HG03520 (cell line): ENCODE results near the gene MICAL3.
"Not testable (repeated sequence)": the region's sequence is repeated elsewhere in the genome, so short reads cannot be mapped to it uniquely, and the experiment has no call there.

Experiments
- ATAC-seq: cut with Tn5 transposase; IDR thresholded peaks from one replicate; pipeline ENCODE4 v1.9.1; 2021; ENCODE audit warnings: mild to moderate bottlenecking, moderate library complexity; ENCODE audit not compliant: unreplicated experiment

Gene MICAL3

DNA sequence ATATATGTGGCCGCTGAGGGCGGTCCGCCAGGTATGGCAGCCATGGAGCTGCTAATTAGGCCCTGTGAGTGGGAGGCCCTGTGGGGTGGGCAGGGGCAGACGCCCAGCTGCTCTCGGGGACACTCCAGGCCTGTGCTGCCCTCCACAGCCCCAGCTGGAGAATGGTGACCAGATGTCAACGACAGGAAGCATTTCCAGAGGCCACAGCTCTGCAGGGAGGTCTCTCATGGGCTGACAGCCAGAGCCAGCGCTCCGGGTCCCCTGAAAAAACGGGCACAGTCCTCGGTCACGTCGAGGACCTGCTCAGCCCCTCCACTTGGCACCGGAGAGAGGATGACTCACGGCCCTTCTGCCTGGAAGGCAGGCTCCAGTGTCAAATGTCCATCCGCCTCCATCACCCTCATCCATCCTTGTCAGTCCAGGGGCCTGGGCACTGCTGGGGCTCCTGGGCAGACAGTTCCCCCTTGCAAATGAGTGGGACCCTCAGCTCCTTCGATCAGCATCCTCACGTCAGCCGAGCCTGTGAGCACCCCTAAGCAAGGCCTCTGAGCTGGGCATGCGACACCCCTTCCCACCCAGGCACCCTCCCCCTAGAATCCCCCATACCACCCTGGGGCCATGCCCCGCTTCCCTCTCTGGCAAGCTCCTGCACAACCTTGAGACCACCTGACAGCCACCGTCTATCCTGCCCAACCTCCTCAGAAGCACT, 252.0 kb downstream of the MICAL3 start:
- no peak for ATAC-seq

DNA sequence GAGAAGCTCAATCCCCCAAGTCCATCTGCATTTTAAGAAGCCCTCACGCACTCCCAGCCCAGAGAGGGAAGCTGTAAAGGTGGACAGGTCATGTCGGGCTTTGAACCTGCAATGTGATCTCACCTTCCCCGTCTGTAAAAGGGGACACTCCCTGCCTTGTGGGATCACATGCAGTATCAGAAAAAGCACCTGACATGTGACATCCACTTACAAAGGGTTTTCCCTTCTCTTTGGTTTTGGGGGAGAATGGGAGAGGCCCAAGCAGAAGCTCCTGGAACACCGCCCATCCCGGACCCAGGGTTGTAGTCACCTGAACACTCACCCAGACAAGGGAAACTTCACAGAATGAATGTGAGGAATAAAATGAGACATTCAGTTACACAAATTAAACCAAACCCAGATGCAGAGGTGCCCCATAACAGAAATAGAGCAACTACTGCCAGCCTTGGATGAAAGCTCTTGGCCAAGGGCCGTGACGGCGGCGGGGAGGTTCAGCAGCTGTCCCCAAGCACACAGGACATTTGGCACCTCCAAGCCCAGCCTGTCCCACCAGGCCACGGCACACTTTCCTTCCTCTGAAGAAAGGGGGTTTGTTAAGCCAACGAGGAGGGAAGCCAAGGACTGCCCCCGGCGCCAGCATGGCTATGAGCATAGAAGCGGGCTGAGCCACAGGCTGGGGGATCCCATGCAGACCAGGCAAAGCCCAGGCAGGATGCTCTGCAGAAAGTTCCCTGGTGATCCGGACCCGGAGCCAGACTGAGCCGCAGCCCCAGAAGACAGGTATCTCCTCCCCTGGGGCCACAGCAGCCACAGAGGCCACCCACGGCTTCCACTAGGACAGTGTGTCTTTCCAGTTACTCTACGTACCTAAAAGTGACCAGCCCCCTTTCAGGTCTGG, 253.9 kb downstream of the MICAL3 start:
- no peak for ATAC-seq

DNA sequence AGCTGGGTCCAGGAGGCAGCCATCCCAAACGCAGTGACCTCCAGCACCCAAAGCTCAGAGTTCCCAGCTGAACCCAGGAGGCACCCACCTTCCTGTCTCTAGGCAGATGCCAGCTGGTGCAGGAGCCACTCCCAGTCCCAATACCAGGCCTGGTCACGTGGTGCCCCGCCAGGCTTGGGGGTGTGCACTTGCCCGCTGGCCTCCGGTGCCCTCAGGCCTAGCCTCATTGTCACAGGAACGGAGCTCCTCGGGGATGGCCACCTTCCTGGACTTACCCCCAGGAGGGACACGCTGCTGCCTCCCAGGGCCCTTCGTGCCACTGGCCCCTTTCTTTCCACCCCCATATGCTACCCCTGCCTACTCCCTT, 254.7 kb downstream of the MICAL3 start:
- no peak for ATAC-seq

DNA sequence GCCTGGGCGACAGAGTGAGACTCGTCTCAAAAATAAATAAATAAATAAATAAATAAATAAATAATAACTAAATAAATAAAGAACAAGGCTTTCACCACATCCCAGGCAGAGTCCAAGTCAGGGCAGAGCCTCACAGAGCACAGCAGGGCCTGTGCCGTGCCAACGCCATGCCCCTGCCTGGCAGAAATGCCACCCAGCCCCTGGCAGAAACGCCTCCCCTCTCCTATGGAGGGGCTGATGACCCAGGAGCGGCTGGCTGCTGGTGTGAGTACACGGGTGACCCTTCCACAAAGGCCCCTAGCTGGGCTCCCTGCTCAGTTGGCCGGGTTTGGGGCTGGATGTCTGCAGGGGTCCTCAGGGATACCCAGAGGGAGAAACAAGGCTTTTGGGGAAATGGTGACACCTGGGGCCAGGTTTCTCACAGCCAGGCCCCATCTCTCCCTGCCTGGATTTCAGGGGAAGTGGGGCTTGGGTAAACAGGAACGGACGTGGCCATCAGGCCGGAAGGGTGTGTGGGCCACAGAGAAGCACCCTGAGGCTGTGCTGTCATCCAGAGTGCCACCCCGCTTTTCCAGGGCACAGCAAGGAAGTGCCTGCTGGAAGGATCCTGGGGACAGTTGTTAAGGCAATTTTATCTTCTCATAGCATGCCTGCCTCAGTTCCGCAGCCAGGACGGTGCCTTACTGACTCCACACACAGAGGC, 255.2 kb downstream of the MICAL3 start:
- ATAC-seq, result no peak

DNA sequence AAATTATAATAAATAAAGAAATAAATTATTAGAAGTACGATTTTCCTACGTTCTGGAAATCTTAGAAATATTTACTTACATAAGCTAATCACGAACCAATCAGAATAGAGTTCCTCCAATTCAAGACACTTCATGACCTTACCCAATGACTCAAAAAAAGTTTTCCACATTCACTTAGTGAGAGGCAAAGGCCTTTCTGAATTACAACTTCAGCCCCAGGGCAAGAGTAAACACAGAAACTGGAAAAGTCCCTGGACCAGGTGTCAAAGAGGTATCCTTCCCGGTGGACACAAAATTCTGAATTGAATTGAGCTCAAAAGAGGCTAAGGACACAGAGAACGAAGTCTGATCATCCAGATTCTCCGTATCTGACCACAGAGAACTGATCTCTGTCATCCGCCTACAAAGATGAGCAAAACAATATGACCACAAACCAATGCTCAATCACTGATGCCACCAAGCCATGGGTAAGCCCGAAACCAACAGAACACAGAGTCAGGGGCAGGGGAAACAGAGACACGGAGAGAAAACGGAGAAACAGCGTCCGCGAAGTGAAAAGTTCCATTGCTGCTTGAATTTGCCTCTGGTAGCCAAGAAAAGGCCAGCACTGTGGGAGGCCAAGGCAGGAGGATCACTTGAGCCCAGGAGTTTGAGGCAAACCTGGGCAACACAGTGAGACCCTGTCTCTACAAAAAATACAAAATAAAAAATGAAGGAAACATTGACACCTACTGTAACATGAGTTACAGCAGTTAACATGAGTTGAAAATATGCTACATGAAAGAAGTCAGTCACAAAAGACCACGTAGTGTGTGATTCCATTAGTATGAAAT, 256.9 kb downstream of the MICAL3 start:
- peak; percentile 86 for ATAC-seq

DNA sequence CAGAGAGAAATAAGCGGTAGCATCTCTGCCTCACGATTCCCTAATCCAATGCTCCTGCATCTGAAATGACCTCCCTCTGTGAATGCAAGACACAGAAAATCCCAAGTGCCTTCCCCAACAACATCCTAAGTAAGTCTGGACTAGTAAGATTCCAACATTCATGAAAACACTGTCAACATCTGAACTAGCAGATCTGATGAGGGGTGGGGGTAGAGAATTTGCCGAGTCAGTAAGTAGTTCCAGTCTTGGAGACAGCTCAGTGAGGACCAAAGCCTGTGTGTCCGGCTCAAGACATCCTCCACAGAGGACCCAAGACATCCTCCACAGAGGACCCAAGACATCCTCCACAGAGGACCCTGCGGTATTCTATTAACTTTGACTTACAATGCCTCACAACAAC, 259.5 kb downstream of the MICAL3 start:
- not testable (repeated sequence) for ATAC-seq

DNA sequence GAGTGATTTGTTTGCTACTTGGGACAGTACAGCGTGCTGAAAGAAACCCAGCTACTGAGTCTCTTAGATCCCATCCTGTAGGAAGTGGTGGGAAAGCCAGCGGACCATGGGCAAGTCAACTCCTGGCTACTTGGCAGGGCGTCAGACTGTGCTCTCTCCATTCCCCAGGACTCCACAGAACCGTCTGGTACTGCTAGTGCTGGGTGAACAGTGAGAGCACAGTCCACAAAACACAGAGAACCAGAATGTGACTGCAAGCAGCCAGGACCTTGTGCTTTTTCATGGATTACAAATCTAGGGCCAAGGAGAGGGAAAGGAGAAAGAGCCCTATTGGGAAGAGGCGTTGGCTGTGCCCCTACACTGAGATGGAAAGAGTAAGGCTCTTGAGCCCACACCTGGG, 260.3 kb downstream of the MICAL3 start:
- no peak for ATAC-seq

DNA sequence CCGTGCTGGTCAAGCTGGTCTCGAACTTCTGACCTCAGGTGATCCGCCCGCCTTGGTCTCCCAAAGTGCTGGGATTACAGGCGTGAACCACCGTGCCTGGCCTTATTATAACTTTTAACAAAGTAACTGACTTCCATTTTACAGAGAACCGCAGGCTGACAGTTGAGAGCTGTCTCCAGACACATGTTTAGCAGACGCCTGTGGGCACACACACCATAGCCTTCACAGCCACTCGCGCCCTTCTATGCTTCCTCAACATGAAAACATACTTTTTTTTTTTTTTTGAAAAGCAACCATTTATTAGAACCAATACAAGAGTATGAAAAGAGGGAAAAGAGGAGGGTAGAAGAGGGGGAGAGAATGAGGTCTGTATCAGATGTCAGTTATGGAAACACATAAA, 260.9 kb downstream of the MICAL3 start:
- not testable (repeated sequence) for ATAC-seq

DNA sequence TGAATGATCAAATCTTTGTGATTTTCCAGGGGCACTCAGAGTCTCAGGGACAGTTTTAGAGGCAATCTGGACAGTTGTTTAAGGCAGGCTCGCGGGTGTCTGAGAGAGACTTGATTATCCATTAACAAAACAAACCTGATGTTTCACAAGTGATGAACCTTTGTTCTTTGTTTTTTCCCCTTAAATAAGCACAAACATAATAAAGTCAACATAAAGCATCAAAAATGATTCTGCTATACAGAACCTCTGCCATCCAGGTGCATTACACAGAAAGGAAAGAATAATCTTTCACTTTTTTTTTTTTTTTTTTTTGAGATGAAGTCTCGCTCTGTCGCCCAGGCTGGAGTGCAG, 263.2 kb downstream of the MICAL3 start:
- no peak for ATAC-seq

DNA sequence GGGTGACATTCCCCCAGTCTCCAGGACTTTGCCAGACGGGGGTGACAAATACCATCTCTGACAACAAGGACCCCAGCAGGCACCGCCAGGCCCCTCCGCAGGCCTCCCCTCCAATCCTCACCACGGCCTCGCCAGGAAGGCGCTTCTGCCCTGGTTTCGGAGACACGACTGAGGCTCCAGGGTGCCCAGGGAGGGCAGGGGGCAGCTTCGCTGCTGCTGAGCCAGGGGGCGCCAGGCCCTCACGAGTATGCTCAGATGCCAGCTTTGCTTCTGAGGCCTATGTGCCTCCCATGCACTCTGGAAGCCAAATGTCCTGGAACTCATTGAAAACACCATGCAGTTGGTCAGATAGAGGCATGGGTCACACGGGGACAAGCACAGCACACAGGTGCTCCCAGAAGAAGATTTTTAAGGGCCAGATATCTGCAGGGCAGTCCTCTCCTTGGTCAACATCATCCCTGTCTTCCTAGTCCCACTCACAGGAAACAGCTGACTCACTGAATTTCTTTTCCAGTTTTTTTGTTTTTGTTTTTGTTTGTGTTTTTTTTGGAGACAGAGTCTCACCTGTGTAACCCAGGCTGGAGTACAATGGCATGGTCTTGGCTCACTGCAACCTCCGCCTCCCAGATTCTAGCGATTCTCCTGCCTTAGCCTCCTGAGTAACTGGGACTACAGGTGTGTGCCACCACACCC, 270.0 kb downstream of the MICAL3 start:
- no peak for ATAC-seq

DNA sequence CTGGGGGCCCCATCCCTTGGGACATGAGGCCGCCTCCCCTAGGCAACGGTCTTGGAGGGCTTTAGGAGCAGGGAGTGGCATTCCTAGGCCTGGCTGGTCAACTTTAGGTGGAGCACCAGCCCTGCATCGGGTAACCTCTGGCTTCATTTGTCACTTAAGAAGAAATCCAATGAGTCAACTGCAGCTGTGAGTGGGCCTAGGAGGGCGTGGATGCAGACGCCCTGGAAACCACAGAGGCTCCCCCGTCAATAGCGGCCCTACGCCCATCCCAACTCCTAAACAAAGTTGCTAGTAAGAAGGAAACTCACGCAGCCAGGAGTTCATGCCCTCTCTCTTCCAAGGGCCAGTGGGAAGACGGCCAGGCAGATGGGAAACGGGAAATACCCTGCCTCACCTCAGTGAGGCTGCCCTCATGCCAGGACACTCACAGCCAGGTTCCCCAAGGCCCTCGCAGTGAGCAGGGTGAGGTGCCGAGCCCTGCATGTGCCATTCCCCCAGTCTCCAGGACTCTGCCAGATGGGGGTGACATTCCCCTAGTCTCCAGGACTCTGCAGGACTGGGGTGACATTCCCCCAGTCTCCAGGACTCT, 270.9 kb downstream of the MICAL3 start:
- ATAC-seq, result no peak

DNA sequence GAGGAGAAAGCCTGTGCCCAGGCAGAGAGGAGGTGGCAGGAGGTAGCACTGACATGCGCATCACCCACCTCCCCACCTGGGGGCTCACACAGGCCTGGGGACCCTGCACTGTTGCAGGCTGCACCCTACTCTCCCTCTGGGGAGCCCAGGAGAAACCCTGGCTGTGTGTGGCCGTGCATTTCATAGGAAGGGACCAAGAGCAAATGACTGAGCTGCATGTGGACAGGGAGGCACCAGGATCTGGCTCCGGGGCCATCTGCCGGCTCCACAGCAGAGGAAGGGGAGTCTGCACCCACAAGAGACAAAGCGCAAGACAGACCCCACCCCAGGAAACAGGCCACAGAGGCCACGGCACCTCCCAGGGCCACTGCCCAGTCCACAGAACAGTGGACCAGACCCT, 272.8 kb downstream of the MICAL3 start:
- no peak for ATAC-seq

DNA sequence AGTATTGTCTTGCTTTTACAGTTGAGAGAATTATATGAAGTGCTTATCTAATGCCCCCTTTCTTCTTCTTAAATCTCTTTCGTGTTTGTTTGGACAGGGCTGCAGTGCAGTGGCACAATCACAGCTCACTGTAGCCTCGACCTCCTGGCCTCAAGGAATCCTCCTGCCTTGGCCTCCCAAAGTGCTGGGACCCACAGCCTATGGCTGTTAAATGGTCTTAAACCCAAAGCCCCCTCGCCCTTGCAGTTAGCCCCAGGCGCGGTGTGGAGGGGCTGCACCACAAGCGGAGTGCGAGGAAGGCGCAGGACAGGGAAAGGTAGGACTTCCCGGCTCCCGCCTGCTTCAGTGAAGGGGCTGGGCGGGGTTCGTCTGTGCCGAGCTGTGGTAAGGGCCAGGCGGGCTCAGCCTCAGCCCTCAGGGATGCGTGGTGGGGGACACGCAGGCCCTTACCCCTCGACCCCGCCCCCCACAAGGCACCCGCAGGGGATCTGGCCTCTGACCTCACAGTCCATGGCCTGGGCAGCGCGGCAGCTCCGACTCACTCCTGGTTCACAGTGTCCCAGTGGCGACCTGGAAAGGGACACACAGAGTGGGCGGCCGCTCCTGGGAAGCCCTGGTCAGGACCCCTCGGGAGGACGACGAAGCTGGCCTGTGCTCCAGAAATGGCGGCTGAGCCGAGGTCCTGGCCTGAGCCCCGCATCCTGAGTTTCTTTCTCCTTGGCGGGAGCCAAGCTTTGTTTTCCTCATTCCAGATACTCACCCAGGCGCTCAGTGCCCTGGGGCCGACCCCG, 274.6 kb downstream of the MICAL3 start:
- no peak for ATAC-seq

DNA sequence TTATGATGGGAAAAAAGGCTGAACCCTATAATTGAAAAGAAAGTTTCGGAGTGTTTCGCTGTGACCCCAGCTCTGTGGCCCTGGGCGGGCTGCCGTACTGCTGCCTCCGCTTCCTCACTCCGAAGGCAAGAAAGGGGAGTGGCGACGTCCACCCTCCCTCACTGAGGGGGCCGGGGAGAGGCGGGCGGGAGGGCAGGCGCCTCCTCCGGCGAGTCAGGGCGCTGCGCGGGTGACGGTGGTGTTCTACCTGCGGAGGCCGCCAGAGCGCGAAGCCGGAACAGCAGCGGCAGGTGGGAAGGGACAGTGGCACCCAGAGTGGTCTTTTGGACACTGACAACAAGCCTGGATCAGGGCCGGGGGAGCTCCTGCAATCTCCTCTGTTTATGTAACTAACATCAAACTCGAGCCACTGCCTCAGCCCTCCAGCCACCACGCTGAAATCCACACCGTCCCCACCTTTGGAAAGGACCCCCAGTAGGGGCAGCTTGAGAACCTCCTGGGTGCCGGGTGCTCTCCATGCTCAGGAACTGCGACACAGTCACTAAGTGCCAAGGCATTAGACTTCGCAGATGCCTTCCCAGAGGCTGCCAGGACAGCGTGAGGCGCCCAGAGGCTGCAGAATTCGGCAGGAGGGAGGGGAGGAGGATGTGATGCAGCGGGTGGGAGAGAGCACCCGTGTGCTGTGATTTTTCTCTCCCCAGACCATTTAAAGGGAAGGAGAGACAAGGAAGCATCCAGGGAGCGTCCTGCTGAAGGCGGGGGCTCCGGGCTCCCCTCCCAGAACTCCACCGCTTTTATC, 275.6 kb downstream of the MICAL3 start:
- no peak for ATAC-seq

DNA sequence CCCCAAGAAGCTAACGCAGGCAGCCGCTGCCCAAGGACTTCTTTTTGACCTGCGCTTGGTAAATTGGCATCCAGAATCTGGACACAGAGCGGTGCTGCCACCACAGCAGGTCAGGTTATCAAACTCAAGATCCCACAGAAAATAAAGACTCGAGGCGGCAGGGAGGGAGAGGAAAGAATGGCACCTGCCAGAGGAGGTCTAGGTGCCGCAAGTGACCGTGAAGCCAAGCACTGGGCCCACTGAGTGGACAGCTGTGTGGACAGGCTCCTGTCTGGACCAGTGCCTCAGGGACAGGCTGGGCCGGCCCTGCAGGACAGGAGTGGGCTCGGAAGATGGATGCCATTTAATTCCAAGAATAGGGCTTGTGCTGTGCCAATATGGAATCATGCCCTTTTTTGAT, 277.4 kb downstream of the MICAL3 start:
- ATAC-seq, result no peak

DNA sequence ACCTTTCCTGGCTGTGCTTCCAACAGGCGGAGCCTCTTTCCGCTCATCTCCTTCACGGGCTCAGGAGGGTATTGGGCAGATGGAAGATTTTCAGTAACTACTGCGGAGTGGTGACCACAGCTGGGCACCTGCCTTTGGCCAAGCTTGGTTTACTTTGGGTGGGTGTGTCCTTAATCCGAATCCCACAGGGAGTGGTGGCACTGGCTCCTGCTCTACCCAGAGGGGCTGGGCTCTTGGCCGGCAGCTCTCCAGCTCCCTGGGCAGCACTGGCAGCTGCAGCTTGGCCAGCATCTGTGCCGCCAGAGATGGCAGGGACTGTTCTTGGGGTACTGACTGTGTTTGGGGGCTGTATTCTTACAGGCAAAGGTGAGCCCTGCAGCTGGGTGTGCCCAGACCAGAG, 279.9 kb downstream of the MICAL3 start:
- no peak for ATAC-seq

DNA sequence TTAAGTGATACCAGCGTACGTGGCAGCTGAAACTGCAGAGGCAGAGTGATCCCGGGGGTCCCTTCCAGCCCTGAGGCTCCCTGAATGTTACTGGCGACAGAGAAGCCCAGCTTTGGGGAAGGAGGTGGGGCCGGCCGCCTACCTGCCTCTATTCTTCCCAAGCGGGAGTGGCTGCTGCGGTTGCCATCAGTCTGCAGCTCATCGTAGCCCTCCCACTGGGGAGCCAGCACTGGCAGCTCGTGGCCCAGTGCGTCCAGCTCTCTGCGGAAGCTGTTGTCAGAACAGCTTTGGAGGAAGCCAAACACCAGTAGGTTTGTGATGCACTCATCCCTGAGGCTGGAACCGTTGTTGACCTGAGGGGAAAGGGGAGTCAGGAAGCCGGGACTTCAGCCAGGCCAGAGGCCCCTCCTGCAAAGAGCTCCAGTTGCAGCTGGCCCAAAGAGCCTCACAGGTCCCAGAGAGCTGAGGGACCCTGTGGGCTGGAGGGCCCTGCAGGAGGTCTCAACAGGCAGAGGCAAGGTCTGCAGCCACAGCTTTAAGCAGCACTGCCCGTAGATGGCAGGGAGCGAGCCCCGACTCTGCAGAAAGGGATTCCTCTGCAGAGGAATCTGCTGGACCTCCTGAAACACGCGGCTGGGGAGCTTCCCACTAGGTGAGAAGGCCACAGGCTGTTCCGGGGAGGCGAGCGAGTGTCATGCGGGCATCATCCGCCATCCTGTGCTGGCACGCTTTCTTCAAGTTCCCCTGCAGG, 280.5 kb downstream of the MICAL3 start:
- ATAC-seq, result no peak

DNA sequence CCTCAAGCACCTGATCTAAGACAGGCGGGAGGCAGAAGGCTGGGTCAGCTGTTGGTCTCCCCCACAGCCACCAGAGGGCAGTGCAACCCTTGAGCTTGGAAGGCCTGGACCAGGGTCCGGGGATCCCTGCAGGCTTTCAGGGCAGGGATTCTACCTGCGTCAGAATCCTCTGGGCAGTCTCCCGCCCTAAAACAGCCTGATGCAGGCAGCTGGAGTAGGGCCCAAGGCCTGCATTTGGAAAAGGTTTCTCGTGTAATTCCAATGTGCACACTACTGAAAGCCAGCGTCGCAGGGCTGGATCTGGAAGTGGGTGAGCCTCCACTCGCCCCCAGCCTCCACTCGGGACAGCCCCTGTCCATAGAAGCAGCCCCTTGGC, 281.8 kb downstream of the MICAL3 start:
- no peak for ATAC-seq
